LNCAP (cell line): ENCODE results near the gene KCNQ1OT1.

ENCODE experiments used
- TF ChIP-seq, protein P1 (sequence below): fragments of 450-650 bp; IDR thresholded peaks from 2 replicates; pipeline ENCODE4 v1.5.1; 2017; ENCODE audit warnings: mild to moderate bottlenecking

KCNQ1OT1 gene

DNA sequence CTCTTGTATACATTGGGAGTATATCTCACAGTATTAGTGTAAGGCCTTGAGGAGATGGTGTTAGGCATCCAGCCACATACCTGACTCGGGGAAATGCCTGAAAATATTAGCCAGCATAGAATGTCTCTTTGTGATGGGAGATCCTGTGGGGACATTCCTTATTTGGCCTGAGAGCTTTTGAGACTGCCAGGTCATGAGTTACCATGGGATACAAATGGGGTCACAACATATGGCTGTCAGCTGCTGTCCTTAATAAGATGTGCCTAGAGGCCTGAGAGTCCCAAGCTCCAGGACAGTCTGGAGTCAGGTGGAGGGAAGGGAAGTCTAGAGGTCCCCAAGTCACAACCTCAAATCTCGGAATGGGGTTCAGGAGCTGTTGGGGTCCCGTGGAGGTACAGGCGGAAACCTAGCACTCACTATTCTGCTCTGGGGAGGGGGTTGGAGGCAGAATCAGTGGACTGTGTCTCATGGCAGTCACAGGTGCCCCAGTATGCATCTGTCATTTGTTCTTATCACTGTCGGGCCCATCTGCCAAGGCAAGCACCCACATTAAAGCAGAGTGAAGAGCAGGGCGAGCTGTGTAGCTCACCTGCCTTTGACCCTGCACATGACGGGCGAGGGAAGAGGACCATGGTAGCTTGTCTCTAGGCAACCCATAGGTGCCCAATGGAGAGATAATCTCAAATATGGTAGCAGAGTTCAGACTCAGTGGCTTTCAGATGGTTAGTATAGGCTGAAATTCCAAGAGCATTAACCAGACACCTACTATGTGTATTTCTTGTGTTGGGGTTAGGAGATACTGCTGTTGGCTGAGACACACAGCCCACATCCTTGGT is 29.9 kb downstream of the KCNQ1OT1 start:
- TF ChIP-seq, protein P1, sequence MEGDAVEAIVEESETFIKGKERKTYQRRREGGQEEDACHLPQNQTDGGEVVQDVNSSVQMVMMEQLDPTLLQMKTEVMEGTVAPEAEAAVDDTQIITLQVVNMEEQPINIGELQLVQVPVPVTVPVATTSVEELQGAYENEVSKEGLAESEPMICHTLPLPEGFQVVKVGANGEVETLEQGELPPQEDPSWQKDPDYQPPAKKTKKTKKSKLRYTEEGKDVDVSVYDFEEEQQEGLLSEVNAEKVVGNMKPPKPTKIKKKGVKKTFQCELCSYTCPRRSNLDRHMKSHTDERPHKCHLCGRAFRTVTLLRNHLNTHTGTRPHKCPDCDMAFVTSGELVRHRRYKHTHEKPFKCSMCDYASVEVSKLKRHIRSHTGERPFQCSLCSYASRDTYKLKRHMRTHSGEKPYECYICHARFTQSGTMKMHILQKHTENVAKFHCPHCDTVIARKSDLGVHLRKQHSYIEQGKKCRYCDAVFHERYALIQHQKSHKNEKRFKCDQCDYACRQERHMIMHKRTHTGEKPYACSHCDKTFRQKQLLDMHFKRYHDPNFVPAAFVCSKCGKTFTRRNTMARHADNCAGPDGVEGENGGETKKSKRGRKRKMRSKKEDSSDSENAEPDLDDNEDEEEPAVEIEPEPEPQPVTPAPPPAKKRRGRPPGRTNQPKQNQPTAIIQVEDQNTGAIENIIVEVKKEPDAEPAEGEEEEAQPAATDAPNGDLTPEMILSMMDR = no peak

DNA sequence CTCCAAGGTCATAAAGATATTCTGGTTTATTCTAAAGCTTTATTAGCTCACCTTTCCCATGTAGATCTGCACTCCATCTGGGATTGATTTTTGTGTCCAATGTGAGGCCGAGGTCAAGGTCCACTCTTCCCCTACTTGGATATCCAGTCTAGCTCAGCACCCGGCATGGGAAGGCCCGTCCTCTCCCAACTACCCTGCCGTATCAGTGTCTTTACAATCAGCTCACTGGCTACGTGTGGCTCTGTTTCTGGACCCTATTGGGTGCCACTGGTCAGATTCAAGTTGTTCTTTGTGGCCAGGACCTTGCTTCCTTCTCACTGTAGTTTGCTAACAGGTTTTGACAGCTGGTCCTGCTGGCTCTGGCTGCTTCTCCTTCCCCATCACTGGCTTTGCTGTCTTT is 30.9 kb downstream of the KCNQ1OT1 start:
- TF ChIP-seq, protein P1 = no peak

DNA sequence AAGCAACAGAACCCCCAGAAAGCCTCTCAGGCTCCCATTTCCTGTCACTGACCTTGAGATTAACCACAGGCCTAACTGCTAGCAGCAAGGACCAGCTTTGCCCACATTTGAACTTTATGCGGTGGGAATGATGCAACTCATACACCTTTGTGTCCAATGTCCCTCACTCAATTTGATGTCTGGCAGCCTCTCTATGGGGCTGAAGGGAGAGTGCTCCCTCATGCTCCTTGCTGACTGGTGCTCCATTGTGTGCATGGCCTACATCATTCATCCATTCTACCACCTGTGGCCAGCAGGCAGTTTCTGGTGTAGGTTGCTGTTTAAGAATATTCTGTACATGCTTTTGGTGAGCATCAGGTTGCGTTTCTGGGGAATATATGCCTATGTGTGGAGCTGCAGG is 31.9 kb downstream of the KCNQ1OT1 start:
- TF ChIP-seq, protein P1 = no peak

DNA sequence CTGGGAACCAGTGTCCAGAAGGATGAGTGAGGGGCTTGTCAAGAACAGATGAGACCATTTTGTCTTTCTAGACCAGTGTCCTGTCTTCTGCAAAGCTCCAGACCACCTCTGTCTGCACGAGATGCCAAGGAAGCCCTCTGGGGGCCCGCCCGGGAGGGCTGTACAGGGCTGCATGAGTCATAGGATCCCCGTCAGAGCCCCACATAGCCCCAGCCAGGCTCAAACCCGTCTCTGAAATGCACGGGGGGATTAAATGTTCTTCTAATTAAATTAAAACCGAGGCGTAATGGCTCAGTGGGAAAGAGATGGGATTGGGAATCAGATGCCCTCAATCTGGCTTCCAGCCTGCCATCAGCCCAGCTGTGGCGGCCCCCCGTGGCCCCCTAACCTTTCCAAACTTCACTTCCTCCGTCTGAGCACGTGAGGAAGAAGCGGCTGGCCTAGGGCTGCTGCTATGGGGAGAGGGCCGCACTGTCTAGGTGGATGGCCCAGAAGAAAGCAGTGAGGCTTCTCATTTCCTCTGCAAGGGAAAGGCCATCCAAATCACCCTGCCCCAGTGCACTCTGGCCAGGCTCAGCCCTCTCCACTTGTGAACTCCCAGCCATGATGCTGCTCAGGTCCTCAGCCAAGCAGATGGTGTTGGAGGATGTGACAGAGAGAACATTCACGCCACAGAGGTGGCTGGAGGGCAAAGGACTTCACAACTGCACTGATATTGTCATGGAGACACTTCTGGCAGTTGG is 32.8 kb downstream of the KCNQ1OT1 start:
- TF ChIP-seq, protein P1 = no peak

DNA sequence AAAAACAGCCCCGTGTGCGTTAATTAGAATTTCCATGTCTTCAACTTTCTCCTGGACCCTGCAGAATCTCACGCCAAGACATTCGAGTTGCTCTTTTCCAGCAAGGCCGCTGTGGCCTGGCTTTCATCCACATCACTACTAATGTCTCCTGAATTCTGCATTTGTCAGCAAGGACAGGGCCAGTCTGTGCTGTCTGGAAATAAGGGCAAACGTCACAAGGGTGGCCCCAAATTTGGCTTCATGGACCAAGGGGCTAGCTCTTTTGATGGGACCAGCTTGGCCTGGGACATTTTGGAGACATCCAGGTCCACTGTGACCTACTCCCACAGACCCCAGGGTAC is 33.4 kb downstream of the KCNQ1OT1 start:
- TF ChIP-seq, protein P1 = no peak

DNA sequence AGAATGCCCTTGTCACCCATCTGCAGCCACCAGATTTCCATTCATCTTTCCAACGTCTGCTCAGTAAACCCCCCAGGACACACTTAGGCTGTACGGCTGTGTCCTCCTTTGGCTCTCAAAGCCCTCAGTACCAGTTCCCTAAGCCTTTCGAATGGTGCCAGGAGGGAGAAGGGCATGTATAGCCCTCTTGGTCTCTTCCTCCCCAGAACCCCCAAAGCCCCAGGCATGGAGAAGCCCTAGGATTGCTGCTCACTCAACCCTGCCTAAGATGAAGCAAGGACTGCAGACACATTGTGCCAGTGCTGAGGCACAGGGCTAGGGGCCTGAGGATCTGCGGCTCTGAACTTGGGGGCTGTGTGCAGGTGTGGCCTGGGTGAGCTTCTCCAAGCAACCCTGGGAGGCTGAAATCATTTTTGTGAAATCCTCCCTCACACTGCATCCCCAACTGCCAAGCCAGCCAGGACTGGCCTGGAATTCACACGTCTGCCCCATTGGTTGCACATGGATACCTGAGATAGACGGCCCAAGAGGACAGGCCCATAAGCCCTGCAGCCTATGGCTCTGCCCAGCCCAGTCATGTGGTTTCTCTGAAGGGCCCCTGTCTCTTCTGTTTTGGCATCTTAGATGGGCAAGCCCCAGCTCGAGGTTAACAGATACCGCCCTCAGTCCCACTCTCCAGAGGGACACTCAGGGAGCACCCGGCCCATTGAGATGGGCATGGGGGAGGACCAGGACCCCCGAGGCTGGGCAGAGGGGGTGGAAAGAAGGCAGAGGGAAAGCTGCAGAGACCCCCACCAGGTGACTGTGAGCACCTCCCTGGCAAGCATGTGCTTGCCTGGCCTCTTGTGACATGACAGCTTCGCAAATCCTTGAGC is 34.0 kb downstream of the KCNQ1OT1 start:
- TF ChIP-seq, protein P1 = no peak

DNA sequence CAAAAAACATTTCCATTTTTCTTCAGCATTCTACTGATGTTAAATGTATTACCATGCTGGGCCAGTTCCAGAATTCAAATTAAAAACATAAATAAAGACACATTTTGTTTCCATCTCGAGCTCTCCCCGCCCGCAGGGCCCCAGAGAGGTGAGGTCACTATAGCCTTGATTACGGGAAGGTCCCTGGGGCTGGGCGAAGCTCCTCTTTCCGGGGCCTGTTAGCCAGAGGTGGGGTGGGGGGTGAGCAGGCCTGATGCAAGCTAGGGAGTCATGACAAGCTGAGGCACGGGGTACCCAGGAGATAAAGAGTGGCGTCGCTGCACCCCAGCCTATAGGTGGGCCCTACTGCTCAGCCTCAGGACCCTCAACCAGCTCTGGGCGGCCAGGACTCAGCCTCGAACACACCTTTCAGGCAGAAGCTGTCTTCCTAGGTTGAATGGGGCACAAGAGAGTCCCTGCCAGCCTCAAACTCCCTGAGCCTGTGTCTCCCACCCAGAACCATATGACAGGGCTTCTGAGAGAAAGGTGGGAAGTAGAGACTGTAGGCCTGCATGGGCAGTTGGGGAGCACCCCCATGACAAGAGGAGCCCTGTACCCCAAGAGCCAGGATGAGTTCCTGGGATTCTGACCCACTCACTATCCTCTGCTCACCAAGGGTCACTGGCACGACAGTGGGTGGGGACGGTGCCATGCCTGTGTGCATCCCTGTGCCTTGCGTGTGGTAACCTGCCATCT is 34.8 kb downstream of the KCNQ1OT1 start:
- TF ChIP-seq, protein P1 = no peak
